ENCODE measurements around the gene B4GALT6. TPM values are rescaled to one million over a fixed set of nuclear protein-coding genes. Genes with fewer than 3 reads are reported as not detected.

The B4GALT6 gene
- total RNA-seq, 1 donor from 2014 or later: 0.32 TPM

GRCh38 chr18:31610286-31611205, 73.8 kb downstream of the B4GALT6 start:
- no peaks in the 10 kb centered on the region for H3K9me3 ChIP-seq
- no peaks in the 10 kb centered on the region for H3K36me3 ChIP-seq
- TF ChIP-seq, protein P1, sequence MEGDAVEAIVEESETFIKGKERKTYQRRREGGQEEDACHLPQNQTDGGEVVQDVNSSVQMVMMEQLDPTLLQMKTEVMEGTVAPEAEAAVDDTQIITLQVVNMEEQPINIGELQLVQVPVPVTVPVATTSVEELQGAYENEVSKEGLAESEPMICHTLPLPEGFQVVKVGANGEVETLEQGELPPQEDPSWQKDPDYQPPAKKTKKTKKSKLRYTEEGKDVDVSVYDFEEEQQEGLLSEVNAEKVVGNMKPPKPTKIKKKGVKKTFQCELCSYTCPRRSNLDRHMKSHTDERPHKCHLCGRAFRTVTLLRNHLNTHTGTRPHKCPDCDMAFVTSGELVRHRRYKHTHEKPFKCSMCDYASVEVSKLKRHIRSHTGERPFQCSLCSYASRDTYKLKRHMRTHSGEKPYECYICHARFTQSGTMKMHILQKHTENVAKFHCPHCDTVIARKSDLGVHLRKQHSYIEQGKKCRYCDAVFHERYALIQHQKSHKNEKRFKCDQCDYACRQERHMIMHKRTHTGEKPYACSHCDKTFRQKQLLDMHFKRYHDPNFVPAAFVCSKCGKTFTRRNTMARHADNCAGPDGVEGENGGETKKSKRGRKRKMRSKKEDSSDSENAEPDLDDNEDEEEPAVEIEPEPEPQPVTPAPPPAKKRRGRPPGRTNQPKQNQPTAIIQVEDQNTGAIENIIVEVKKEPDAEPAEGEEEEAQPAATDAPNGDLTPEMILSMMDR (IDR thresholded peaks at IDR 0.05): no peak
- no peak for DNase-seq (ENCODE audit: low spot score in 2 of 2)
- no peaks in the 10 kb centered on the region for H3K27me3 ChIP-seq
- no peak overlapping the region for H3K27ac ChIP-seq
- intact Hi-C loops (cut with DNase I): no loop called here
- H3K4me1 ChIP-seq: no peaks in the 10 kb centered on the region
- H3K4me3 ChIP-seq: no peak overlapping the region

GRCh38 chr18:31609886-31610285, 74.5 kb downstream of the B4GALT6 start:
- H3K4me3 ChIP-seq: no peak overlapping the region
- no peaks in the 10 kb centered on the region for H3K4me1 ChIP-seq
- TF ChIP-seq, protein P1 (IDR thresholded peaks at IDR 0.05): no peak
- H3K27me3 ChIP-seq: no peaks in the 10 kb centered on the region
- intact Hi-C loops (cut with DNase I): no loop called here
- H3K9me3 ChIP-seq: no peaks in the 10 kb centered on the region
- DNase-seq (ENCODE audit: low spot score in 2 of 2): no peak
- no peak overlapping the region for H3K27ac ChIP-seq
- no peaks in the 10 kb centered on the region for H3K36me3 ChIP-seq

- Histone ChIP-seq H3K27ac (no peak overlapping the region), H3K27me3 (no peaks in the 10 kb centered on the region), H3K36me3 (no peaks in the 10 kb centered on the region), H3K4me1 (no peaks in the 10 kb centered on the region), H3K4me3 (no peak overlapping the region), H3K9me3 (no peaks in the 10 kb centered on the region)
- intact Hi-C loops (cut with DNase I): no loop called here
- TF ChIP-seq, protein P1 (IDR thresholded peaks at IDR 0.05): no peak
- no peak for DNase-seq (ENCODE audit: low spot score in 2 of 2)
These were observed 77.0 kb downstream of the B4GALT6 start for GRCh38 chr18:31607384-31607783.

- intact Hi-C loops (cut with DNase I): no loop called here
- Histone ChIP-seq H3K4me1 (no peaks in the 10 kb centered on the region), H3K9me3 (no peaks in the 10 kb centered on the region), H3K4me3 (no peak overlapping the region), H3K27ac (no peak overlapping the region), H3K27me3 (no peaks in the 10 kb centered on the region), H3K36me3 (no peaks in the 10 kb centered on the region)
- TF ChIP-seq, protein P1 (IDR thresholded peaks at IDR 0.05): no peak
- DNase-seq (ENCODE audit: low spot score in 2 of 2): no peak
These were observed 78.1 kb downstream of the B4GALT6 start for GRCh38 chr18:31606265-31606664.

DNA sequence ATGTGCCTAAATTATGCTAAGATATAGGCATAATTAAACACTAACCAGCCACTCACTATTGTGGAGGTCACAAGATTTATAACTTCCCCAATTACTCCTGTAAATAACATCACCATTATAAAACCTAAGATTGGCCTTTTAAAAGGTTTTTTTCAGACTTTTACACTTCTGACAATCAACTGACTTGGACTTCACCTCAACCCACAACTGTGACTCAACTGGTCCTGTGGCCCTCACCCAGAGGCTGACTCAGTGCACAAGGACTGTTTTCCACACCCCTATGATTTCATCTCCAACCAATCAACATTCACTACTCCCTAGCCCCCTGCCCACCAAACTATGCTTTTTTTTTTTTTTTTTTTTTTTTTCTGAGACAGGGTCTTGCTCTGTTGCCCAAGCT, 81.1 kb downstream of the B4GALT6 start:
- Histone ChIP-seq H3K9me3 (no peaks in the 10 kb centered on the region), H3K27me3 (no peaks in the 10 kb centered on the region), H3K4me3 (no peak overlapping the region), H3K4me1 (no peaks in the 10 kb centered on the region), H3K36me3 (no peaks in the 10 kb centered on the region), H3K27ac (no peak overlapping the region)
- DNase-seq (ENCODE audit: low spot score in 2 of 2): no peak
- TF ChIP-seq, protein P1 (IDR thresholded peaks at IDR 0.05): no peak
- intact Hi-C loops (cut with DNase I): no loop called here

All from ascending aorta (tissue), 2 donors.